Pancreas (tissue), 10 donors: ENCODE measurements around the gene PCDHGA6. TPM values are rescaled to one million over a fixed set of nuclear protein-coding genes. Genes with fewer than 3 reads are reported as not detected.
"Not testable (repeated sequence)": the region's sequence is repeated elsewhere in the genome, so short reads cannot be mapped to it uniquely, and the experiment has no call there.

Experiments
- ATAC-seq, 4 donors: fragments of 200-7000 bp; cut with Tn5 transposase; one replicate each; pipeline versions ENCODE4 v1.8.0 to v1.9.1; 2020; ENCODE audit warnings: mild to moderate bottlenecking in 4 of 4, moderate library complexity in 4 of 4
- DNase-seq, 6 donors: peaks; one replicate each; pipeline ENCODE4 v3.0.0-alpha.2; 2020
- FAIRE-seq: peaks from 2 replicates; lab custom pipeline; 2012; peaks lifted over from hg19 to GRCh38; lab: Jason Lieb, UNC
- H3K27ac ChIP-seq, 4 donors: fragments of 200-600 bp; sonication (generic); 1 replicate in 3 of 4; 2 replicates in 1 of 4; pipeline versions ENCODE4 v1.5.0 to v1.8.0; 2020
- H3K27me3 ChIP-seq, 4 donors: fragments of 200-600 bp; one replicate each; pipeline ENCODE4 v1.8.0; 2021
- H3K36me3 ChIP-seq, 3 donors: fragments of 200-600 bp; sonication (generic) in 1 of 3; one replicate each; pipeline versions ENCODE4 v1.5.0 to v1.8.0; 2020 to 2021
- H3K4me1 ChIP-seq, 3 donors: fragments of 200-600 bp; one replicate each; pipeline ENCODE4 v1.8.0; 2021
- H3K4me3 ChIP-seq, 4 donors: fragments of 200-600 bp; sonication (generic) in 2 of 4; one replicate each; pipeline versions ENCODE4 v1.5.0 to v1.8.0; 2020 to 2021
- H3K9me3 ChIP-seq, 4 donors: fragments of 200-600 bp; one replicate each; pipeline ENCODE4 v1.8.0; 2021
- WGBS, 2 donors: extraction: QIAGEN DNeasy Blood & Tissue Kit; methylation state at CpG; one replicate each; pipeline ENCODE4 v1.1.7; 2013; 5-methylcytosine and 5-hydroxymethylcytosine counted together
- intact Hi-C, 3 donors: fragments of 100-400 bp; cut with DNase I; formaldehyde crosslinking; loops; one replicate each; pipeline versions ENCODE4 v1.11.1 to v1.14.2; 2022
- polyA plus RNA-seq, 2 donors: library from polyadenylated mRNA; stranded (reverse); fragments of 200-250 nt; gene quantifications; one replicate each; pipeline ENCODE4 v1.2.3, GENCODE V29; 2013
- total RNA-seq, 6 donors: library from RNA; stranded (reverse); fragmentation: NEBNext Ultra II Directional in 4 of 6; extraction: Animal tissue kit (Norgen Biotek cat#: 25700) in 4 of 6; gene quantifications; one replicate each; pipeline versions ENCODE4 v1.2.1 to v1.2.4, GENCODE V29; 2021 to 2023
- TF ChIP-seq, protein P1 (sequence below), 4 donors: fragments of 200-600 bp; sonication (generic) in 3 of 4; IDR thresholded peaks; one replicate each; pipeline versions ENCODE4 v1.5.0 to v1.8.0; 2021; ENCODE audit warnings: antibody characterized with exemption in 4 of 4
- donor health status: healthy with polysubstance abuse.
- donor health status: DM: no; HTN: no; CAD: no; lungs with moderate emphysema.
- donor health status: DM: no; HTN: no; CAD: no.
- donor health status: control.
- donor health status: control.
- donor health status: Bipolar disorder and iron deficiency.
- donor health status: DM: yes; HTN: yes; CAD: no.
- donor health status: DM: no; HTN: no; CAD: no.
- donor health status: DM: no; HTN: no; CAD: no.
- donor health status: DM: yes; HTN: yes; CAD: no.

Gene PCDHGA6
- total and polyA plus RNA-seq, 8 donors, result 1.1 to 3.1 (median 1.8) TPM

DNA sequence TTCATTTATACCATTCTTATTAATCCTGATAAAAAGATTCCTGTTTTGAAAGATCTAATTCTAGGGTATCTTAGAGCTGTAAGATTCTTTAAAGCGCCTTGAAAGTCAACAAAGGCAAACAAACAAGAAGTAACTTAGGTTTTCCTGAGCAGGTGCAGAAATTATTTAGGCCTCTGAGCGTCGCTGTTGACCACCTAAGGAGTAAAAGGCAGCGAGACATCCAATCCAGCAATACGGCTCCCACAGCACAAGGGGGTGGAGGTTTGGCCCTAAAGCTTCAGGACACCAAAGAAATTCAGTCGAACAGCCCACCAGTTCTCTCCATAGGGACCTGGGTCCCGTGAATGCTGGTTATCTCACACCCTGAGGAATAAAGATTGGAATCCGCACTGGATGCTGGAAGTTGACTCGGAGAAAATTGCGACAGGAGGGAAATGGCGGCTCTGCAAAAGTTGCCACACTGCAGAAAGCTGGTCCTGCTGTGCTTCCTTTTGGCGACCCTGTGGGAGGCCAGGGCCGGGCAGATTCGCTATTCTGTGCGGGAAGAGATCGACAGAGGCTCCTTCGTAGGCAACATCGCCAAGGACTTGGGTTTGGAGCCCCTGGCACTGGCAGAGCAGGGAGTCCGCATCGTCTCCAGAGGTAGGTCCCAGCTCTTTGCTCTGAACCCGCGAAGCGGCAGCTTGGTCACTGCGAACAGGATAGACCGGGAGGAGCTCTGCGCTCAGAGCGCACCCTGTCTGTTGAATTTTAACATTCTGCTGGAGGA lies 35.0 kb upstream of the PCDHGA6 start, which contains the start of gene PCDHGA2:
Gene PCDHGA2 (plus strand): TSS at position 223 of the 769 bp plus-strand sequence.
- intact Hi-C loops, result no loop called here
- H3K27ac ChIP-seq, result no peak within 1 kb of the TSS
- 6 to 9% methylated on average over 27 of the region's 27 CpGs for WGBS, 2 donors
- H3K36me3 ChIP-seq, result no peaks in the 10 kb centered on the region
- H3K27me3 ChIP-seq, result peaks cover 0 to 30% (median 3%) of the 10 kb centered on the region in 4 donors
- TF ChIP-seq, protein P1, sequence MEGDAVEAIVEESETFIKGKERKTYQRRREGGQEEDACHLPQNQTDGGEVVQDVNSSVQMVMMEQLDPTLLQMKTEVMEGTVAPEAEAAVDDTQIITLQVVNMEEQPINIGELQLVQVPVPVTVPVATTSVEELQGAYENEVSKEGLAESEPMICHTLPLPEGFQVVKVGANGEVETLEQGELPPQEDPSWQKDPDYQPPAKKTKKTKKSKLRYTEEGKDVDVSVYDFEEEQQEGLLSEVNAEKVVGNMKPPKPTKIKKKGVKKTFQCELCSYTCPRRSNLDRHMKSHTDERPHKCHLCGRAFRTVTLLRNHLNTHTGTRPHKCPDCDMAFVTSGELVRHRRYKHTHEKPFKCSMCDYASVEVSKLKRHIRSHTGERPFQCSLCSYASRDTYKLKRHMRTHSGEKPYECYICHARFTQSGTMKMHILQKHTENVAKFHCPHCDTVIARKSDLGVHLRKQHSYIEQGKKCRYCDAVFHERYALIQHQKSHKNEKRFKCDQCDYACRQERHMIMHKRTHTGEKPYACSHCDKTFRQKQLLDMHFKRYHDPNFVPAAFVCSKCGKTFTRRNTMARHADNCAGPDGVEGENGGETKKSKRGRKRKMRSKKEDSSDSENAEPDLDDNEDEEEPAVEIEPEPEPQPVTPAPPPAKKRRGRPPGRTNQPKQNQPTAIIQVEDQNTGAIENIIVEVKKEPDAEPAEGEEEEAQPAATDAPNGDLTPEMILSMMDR (IDR thresholded peaks at IDR 0.05), result peak in 1 of 4 donors; percentile 11
- H3K9me3 ChIP-seq, result peaks cover 0 to 12% (median 1%) of the 10 kb centered on the region in 4 donors
- H3K4me3 ChIP-seq, result peak within 1 kb of the TSS in 2 of 4 donors; percentile 7 to 32
- ATAC-seq, result peak in 3 of 4 donors; percentile 71 to 82 (median 72)
- DNase-seq, result peak in 1 of 6 donors; percentile 42
- no peaks in the 10 kb centered on the region for H3K4me1 ChIP-seq
- FAIRE-seq, result no peak

DNA sequence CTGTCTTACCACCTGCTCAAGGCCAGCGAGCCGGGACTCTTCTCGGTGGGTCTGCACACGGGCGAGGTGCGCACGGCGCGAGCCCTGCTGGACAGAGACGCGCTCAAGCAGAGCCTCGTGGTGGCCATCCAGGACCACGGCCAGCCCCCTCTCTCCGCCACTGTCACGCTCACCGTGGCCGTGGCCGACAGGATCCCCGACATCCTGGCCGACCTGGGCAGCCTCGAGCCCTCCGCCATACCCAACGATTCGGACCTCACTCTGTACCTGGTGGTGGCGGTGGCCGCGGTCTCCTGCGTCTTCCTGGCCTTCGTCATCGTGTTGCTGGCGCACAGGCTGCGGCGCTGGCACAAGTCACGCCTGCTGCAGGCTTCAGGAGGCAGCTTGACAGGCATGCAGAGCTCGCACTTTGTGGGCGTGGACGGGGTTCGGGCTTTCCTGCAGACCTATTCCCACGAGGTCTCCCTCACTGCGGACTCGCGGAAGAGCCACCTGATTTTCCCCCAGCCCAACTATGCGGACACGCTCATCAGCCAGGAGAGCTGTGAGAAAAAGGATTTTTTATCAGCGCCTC lies 32.8 kb upstream of the PCDHGA6 start:
- peaks cover 0 to 13% (median 5%) of the 10 kb centered on the region in 4 donors for H3K27me3 ChIP-seq
- H3K4me3 ChIP-seq, FAIRE-seq, H3K27ac ChIP-seq, H3K36me3 ChIP-seq, ATAC-seq, intact Hi-C loops, H3K4me1 ChIP-seq, H3K9me3 ChIP-seq, DNase-seq: not testable (repeated sequence)
- 44 to 59% methylated on average over 38 to 45 of the region's 45 CpGs for WGBS, 2 donors

GRCh38 chr5:141342773-141343172 lies 30.9 kb upstream of the PCDHGA6 start:
- intact Hi-C loops, result no loop called here
- H3K4me3 ChIP-seq, result no peak overlapping the region
- no peak for ATAC-seq
- no peaks in the 10 kb centered on the region for H3K36me3 ChIP-seq
- H3K9me3 ChIP-seq, result peaks cover 0 to 6% (median 1%) of the 10 kb centered on the region in 4 donors
- H3K27ac ChIP-seq, result no peak overlapping the region
- DNase-seq, result no peak
- 13% methylated on average over 1 of the region's 1 CpG for WGBS, 2 donors
- H3K27me3 ChIP-seq, result peaks cover 0 to 5% (median 3%) of the 10 kb centered on the region in 4 donors
- H3K4me1 ChIP-seq, result no peaks in the 10 kb centered on the region
- TF ChIP-seq, protein P1 (IDR thresholded peaks at IDR 0.05), result no peak
- no peak for FAIRE-seq

GRCh38 chr5:141343242-141343952 lies 30.3 kb upstream of the PCDHGA6 start, which contains the start of gene PCDHGA3:
Gene PCDHGA3, plus strand, starts transcription at chr5:141343829. Its CDS starts 205 bp downstream, at chr5:141344034.
- peak; percentile 48 to 77 (median 54) for ATAC-seq
- WGBS, 2 donors, result 18 to 23% methylated on average over 9 of the region's 9 CpGs

More at GRCh38 chr5:141343242-141343952, 30.3 kb upstream of the PCDHGA6 start, which contains the start of gene PCDHGA3:
- Histone ChIP-seq H3K27ac (no peak within 1 kb of the TSS), H3K4me3 (peak within 1 kb of the TSS in 2 of 4 donors; percentile 11 to 17), H3K9me3 (peaks cover 0 to 6% (median 1%) of the 10 kb centered on the region in 4 donors), H3K4me1 (no peaks in the 10 kb centered on the region), H3K36me3 (no peaks in the 10 kb centered on the region), H3K27me3 (peaks cover 0 to 7% (median 3%) of the 10 kb centered on the region in 4 donors)
- TF ChIP-seq, protein P1 (IDR thresholded peaks at IDR 0.05), result no peak
- intact Hi-C loops, result no loop called here
- FAIRE-seq (no peak), DNase-seq (peak in 1 of 6 donors; percentile 31)
